Pulmonary artery endothelial cell (primary cell): ENCODE data around the gene TUBAL3. TPM values are rescaled to one million over a fixed set of nuclear protein-coding genes. Genes with fewer than 3 reads are reported as not detected.
"Not testable (repeated sequence)": the region's sequence is repeated elsewhere in the genome, so short reads cannot be mapped to it uniquely, and the experiment has no call there.

Experiments
- DNase-seq: peaks from one replicate; pipeline ENCODE4 v3.0.0-alpha.2; 2011; ENCODE audit warnings: low read depth, low spot score
- total RNA-seq: library from RNA; depleted of rRNA; stranded (reverse); fragments of >200 nt; gene quantifications from 2 replicates; pipeline ENCODE4 v1.2.3, GENCODE V29; 2014

TUBAL3 gene
- total RNA-seq, 1 donor from 2014 or later = 0.73 TPM

GRCh38 chr10:5380395-5380794 is 24.2 kb downstream of the TUBAL3 start:
- DNase-seq = not testable (repeated sequence)

DNA sequence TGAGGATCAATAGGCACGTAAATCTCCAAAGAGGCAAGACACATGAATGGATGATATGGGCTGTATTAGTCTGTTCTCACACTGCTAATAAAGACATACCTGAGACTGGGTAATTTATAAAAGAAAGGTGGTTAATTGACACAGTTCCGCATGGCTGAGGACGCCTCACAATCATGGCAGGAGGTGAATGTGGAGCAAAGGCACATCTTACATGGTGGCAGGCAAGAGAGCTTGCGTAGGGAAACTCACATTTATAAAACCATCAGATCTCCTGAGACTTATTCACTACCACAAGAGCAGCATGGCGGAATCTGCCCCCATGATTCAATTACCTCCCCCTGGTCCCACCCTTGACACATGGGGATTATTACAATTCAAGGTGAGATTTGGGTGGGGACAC is 25.4 kb downstream of the TUBAL3 start:
- not testable (repeated sequence) for DNase-seq

DNA sequence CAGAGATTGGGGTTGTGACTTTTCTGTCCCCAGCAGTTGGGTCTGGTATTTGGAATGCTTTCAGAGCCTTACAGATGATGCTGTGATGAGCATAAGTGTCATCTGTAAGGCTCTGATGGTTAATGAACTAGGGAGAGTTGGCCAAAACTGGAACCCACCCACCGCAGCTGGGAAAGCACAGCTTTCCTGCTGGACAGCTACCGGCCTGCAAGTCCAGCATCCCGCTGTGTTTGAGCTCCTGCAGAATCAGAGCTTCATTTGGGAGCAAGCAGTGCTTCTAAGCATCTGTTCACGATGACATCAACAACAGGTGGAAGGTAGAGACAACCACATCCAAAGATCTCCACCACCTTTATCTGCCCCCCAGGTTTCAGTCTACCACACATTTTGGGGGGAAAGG is 28.2 kb downstream of the TUBAL3 start:
- no peak for DNase-seq

GRCh38 chr10:5373891-5374611 is 30.6 kb downstream of the TUBAL3 start:
- DNase-seq = no peak

- DNase-seq = no peak
Observed at GRCh38 chr10:5373307-5373706, 31.3 kb downstream of the TUBAL3 start.

DNA sequence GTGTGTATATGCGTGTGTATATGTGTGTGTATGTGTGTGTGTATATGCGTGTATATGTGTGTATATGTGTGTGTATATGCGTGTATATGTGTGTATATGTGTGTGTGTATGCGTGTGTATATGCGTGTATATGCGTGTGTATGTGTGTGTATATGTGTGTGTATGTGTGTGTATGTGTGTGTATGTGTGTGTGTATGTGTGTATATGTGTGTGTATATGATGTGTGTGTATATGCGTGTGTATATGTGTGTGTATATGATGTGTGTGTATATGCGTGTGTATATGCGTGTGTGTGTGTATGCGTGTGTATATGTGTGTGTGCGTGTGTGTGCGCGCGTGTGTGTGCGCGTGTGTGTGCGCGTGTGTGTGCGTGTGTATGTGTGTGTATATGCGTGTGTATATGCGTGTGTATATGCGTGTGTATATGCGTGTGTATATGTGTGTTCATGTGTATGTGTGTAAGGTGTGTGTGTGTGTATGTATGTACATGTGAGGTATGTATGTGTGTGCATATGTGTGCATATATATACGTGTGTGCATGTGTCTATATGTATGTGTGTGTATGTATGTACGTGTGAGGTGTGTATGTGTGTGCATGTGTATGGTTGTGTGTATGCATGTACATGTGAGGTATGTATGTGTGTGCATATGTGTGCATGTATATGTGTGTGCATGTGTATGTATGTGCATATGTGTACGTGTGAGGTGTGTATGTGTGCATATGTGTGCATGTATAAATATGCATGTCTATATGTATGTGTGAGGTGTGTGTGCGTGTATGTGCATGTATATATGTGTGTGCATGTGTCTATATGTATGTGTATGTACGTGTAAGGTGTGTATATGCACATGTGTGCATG is 33.9 kb downstream of the TUBAL3 start:
- DNase-seq = no peak

DNA sequence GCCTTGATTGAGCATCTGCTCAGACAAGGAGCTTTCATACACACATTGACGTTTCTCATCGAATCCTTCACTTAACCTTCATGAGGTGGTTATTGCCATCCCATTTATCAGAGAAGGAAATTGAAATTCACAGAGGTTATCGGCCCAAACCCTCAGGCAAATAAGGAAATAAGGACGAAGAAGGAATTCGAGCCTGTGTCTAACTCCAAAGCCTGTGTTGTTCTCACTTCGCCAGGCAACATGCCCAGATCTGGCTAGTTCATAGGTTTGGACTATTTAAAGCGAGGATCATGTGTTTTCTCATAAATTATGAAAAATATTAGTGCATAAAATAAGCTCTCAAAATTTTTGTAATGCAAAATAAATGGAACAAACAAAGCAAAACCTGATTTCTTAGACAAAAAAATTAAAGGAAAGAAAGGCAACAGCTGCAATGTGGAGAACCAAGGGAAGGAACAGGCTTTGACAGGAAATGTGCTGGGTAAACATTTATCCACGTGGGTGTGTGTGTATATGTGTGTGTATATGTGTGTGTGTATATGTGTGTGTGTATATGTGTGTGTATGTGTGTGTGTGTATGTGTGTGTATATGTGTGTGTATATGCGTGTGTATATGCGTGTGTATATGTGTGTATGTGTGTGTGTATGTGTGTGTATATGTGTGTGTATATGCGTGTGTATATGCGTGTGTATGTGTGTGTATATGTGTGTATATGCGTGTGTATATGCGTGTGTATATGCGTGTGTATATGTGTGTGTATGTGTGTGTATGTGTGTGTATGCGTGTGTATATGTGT is 35.1 kb downstream of the TUBAL3 start:
- DNase-seq = no peak

DNA sequence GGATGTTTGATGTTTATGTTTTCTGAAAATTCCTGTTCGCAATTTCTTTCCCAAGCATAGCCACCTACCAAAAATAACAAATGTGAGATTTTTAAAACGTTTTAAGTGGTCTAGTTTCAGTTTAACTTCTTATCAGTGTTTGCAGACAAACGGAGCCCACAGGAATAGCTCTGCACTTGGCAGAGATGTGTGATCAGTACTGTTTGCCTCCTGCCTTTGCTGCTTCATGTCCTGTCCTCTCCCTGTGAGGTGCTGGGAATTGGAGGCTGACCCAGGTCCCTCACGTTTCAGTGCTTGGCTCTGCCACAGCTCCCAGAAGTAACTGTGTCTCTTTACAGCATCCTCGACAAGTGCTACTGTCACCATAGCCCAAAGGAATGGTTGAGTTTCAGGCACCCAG is 38.7 kb downstream of the TUBAL3 start:
- DNase-seq = no peak

GRCh38 chr10:5364890-5365338 is 39.7 kb downstream of the TUBAL3 start, which contains the start of gene UCN3:
UCN3 (plus strand) TSS chr10:5364966; CDS start chr10:5373721, 8,755 bp downstream.
- no peak for DNase-seq

GRCh38 chr10:5364374-5364773 is 40.3 kb downstream of the TUBAL3 start:
- DNase-seq = no peak

DNA sequence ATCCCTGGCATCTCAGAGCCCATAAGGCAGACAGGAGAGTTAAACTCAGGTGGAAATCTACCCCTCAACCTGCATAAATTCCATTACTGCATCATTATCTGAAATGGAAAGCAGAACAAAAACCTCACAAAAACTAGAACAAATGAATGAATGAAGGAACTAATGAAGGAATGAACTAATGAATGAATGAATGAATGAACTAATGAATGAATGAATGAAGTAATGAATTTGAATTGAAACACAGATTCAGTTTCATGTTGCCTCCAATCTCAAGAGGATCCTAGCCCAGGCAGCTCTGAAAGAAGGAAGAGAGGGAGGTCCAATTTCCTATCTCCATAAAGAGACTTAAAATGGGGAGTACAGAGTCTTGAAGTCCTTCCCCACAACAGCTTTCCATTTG is 41.8 kb downstream of the TUBAL3 start:
- no peak for DNase-seq

GRCh38 chr10:5361966-5362365 is 42.7 kb downstream of the TUBAL3 start:
- no peak for DNase-seq

- no peak for DNase-seq
Observed at GRCh38 chr10:5360318-5360915, 44.2 kb downstream of the TUBAL3 start.

DNA sequence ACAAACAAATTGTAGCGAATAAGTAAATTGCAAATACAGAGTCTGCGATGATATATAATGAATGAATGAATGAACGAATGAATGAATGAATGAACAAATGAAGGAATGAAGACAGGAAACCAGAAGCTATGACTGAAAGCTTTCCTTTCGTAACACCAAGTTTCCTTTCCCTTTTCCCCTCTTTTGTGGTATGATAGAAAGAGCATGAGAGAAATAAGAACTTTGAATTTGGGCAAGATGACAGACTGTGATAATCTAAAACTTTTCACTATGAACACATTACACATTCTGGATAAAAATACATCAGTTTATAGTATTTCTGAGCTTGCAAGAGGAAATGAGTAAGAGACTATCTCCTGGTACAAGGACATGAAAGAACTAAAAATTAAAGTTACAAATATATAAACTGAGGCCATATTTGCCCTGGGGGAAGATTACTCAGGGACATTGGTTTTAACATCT is 48.3 kb downstream of the TUBAL3 start:
- DNase-seq = no peak

- DNase-seq = no peak
Observed at GRCh38 chr10:5355594-5356301, 48.9 kb downstream of the TUBAL3 start.

- no peak for DNase-seq
Observed at GRCh38 chr10:5354068-5354467, 50.6 kb downstream of the TUBAL3 start.

- no peak for DNase-seq
Observed at GRCh38 chr10:5349362-5349761, 55.3 kb downstream of the TUBAL3 start.

GRCh38 chr10:5346881-5347280 is 57.7 kb downstream of the TUBAL3 start:
- DNase-seq = no peak

GRCh38 chr10:5344746-5345145 is 59.9 kb downstream of the TUBAL3 start:
- no peak for DNase-seq

DNA sequence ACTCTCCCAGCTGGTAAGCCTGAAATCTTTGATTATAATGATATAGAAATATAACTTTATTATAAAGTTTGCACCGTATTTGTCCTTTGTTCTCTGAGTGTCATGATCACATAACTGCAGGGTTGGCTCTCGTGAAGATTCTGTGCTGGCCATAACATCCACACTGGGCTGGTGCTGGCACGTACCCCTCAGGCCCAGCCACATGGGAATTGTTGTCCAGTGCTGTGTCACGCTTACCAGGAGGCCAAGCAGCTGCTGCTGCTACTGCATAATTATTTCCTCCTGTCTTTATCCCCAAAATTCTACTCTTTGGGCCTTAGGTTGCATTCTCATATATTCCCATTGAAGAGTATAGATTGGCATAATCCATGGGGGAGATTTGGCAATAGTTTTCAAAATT is 60.6 kb downstream of the TUBAL3 start:
- no peak for DNase-seq

GRCh38 chr10:5343561-5343960 is 61.1 kb downstream of the TUBAL3 start:
- DNase-seq = no peak
